HCT116 (cell line): ENCODE data around the gene MMP17. TPM values are rescaled to one million over a fixed set of nuclear protein-coding genes. Genes with fewer than 3 reads are reported as not detected.

Source experiments
- ATAC-seq: fragments of 200-7000 bp; cut with Tn5 transposase; 2 replicates; pipeline ENCODE4 v1.9.1; 2020; ENCODE audit warnings: mild to moderate bottlenecking, moderate library complexity
- BruUV-seq: library from RNA; stranded (reverse); fragments of 400-500 nt; replicated peaks from 2 replicates; lab custom pipeline; 2021; lab: Mats Ljungman, UMichigan
- CTCF ChIA-PET: fragments of 300-600 bp; sonication (Branson Sonifier 250); formaldehyde crosslinking; loops from one replicate; lab custom pipeline; 2021; ENCODE audit warnings: antibody characterized with exemption; lab: Charles Lee
- POLR2A ChIA-PET: fragments of 300-600, 350-600 bp; sonication (Branson Sonifier 250); formaldehyde crosslinking; loops from one replicate; lab custom pipeline; 2021; ENCODE audit warnings: antibody characterized with exemption; lab: Charles Lee
- RAD21 ChIA-PET, 2 experiments: fragments of 300-600 bp; sonication (Branson Sonifier 250); formaldehyde crosslinking; loops; one replicate each; lab custom pipeline; 2023; ENCODE audit warnings: low total read pairs in 2 of 2; ENCODE audit not compliant: uncharacterized antibody in 2 of 2, unreplicated experiment in 2 of 2, low non-redundant PET in 1 of 2; lab: Charles Lee
- DNase-seq: peaks from one replicate; pipeline ENCODE4 v3.0.0-alpha.2; 2010; ENCODE audit warnings: low read depth, low spot score
- H2AFZ ChIP-seq: fragments of 200-600 bp; shearing (Covaris generic), sonication (generic); 2 replicates; pipeline ENCODE4 v1.6.1; 2017; ENCODE audit warnings: low read depth, mixed run types, mixed read lengths, antibody characterized with exemption, low read length; ENCODE audit not compliant: poor library complexity, severe bottlenecking
- H3K27ac ChIP-seq: 2 replicates; pipeline ENCODE4 v1.5.1; 2012; ENCODE audit warnings: low read depth, low read length
- H3K27me3 ChIP-seq: fragments of 200-600 bp; sonication (generic); 2 replicates; pipeline ENCODE4 v1.6.1; 2016; ENCODE audit warnings: mixed run types, low read length, mixed read lengths; ENCODE audit not compliant: insufficient read depth
- H3K36me3 ChIP-seq, 2 experiments: fragments of 200-500 bp in 1 of 2; fragments of 200-600 bp in 1 of 2; sonication (Bioruptor generic) in 1 of 2; sonication (generic) in 1 of 2; 2 replicates each; pipeline versions ENCODE4 v1.5.1 to v1.6.1; 2014 to 2016; ENCODE audit warnings: low read length in 2 of 2, inconsistent platforms in 1 of 2, mixed read lengths in 1 of 2, mixed run types in 1 of 2; ENCODE audit not compliant: insufficient read depth in 2 of 2, control insufficient read depth in 1 of 2
- H3K4me1 ChIP-seq, 2 experiments: fragments of 200-600 bp in 1 of 2; sonication (generic) in 1 of 2; 2 replicates each; pipeline versions ENCODE4 v1.5.1 to v1.6.1; 2012 to 2017; ENCODE audit warnings: low read length in 2 of 2, inconsistent platforms in 1 of 2, mild to moderate bottlenecking in 1 of 2, mixed read lengths in 1 of 2, mixed run types in 1 of 2, moderate library complexity in 1 of 2; ENCODE audit not compliant: insufficient read depth in 2 of 2, control insufficient read depth in 1 of 2
- H3K4me2 ChIP-seq: fragments of 200-600 bp; sonication (generic); 2 replicates; pipeline ENCODE4 v1.6.1; 2017; ENCODE audit warnings: mixed run types, low read length, mixed read lengths
- H3K4me3 ChIP-seq, 2 experiments: fragments of 200-600 bp in 1 of 2; sonication (generic) in 1 of 2; replicated peaks in 1 of 2; 2 replicates each; pipeline ENCODE4 v1.5.1; 2011 to 2016; ENCODE audit warnings: low read length in 2 of 2, control low read depth in 1 of 2, low read depth in 1 of 2, mild to moderate bottlenecking in 1 of 2, mixed read lengths in 1 of 2, mixed run types in 1 of 2
- H3K79me2 ChIP-seq: fragments of 200-600 bp; sonication (generic); 2 replicates; pipeline ENCODE4 v1.6.1; 2017; ENCODE audit warnings: mild to moderate bottlenecking, mixed run types, low read length, moderate library complexity, mixed read lengths; ENCODE audit not compliant: insufficient read depth
- H3K9ac ChIP-seq: fragments of 200-600 bp; sonication (generic); 2 replicates; pipeline ENCODE4 v1.6.1; 2016; ENCODE audit warnings: low read length, mixed read lengths
- H3K9me2 ChIP-seq: fragments of 200-600 bp; sonication (generic), shearing (Covaris generic); 2 replicates; pipeline ENCODE4 v1.6.1; 2017; ENCODE audit warnings: mixed run types, mild to moderate bottlenecking, moderate library complexity; ENCODE audit not compliant: insufficient read depth
- H3K9me3 ChIP-seq, 2 experiments: fragments of 200-500 bp in 1 of 2; fragments of 200-600 bp in 1 of 2; sonication (Bioruptor generic) in 1 of 2; sonication (generic) in 1 of 2; 2 replicates each; pipeline ENCODE4 v1.6.1; 2014 to 2017; ENCODE audit warnings: low read length in 2 of 2, mixed read lengths in 2 of 2, inconsistent platforms in 1 of 2, low read depth in 1 of 2, mild to moderate bottlenecking in 1 of 2, mixed run types in 1 of 2, moderate library complexity in 1 of 2; ENCODE audit not compliant: control insufficient read depth in 1 of 2, insufficient read depth in 1 of 2
- H4K20me1 ChIP-seq: fragments of 200-600 bp; sonication (generic), shearing (Covaris generic); 2 replicates; pipeline ENCODE4 v1.6.1; 2017; ENCODE audit warnings: mixed run types, mild to moderate bottlenecking, moderate library complexity; ENCODE audit not compliant: insufficient read depth
- CBX3 ChIP-seq: IDR thresholded peaks from 2 replicates; pipeline ENCODE4 v1.6.1; 2012; ENCODE audit warnings: low read depth
- EGR1 ChIP-seq: IDR thresholded peaks from 2 replicates; pipeline ENCODE4 v1.6.1; 2012; ENCODE audit warnings: low read depth
- ELF1 ChIP-seq: IDR thresholded peaks from 2 replicates; pipeline ENCODE4 v1.6.1; 2012; ENCODE audit warnings: low read depth, borderline replicate concordance
- EZH2 ChIP-seq: fragments of 200-600 bp; sonication (generic); IDR thresholded peaks from 2 replicates; pipeline ENCODE4 v1.6.1; 2017; ENCODE audit warnings: antibody characterized with exemption, mixed run types
- EZH2phosphoT487 ChIP-seq: fragments of 200-600 bp; IDR thresholded peaks from 2 replicates; pipeline ENCODE4 v1.6.1; 2018; ENCODE audit warnings: antibody characterized with exemption, borderline replicate concordance
- JUND ChIP-seq: IDR thresholded peaks from 2 replicates; pipeline ENCODE4 v1.6.1; 2012
- SIN3A ChIP-seq: IDR thresholded peaks from 2 replicates; pipeline ENCODE4 v1.6.1; 2012; ENCODE audit warnings: low read depth
- SP1 ChIP-seq: IDR thresholded peaks from 2 replicates; pipeline ENCODE4 v1.6.1; 2012; ENCODE audit warnings: low read depth
- SRF ChIP-seq: IDR thresholded peaks from 2 replicates; pipeline ENCODE4 v1.6.1; 2012; ENCODE audit warnings: low read depth
- ZFX ChIP-seq: fragments of 450-650 bp; IDR thresholded peaks from 2 replicates; pipeline ENCODE4 v1.6.1; 2017
- ZNF274 ChIP-seq: fragments of 200-500 bp; sonication (Bioruptor generic); IDR thresholded peaks from 2 replicates; pipeline ENCODE4 v1.6.1; 2014; ENCODE audit warnings: mild to moderate bottlenecking, low read depth, low read length, inconsistent platforms
- intact Hi-C: fragments of 100-400 bp; cut with micrococcal nuclease; formaldehyde crosslinking; loops from 2 replicates; pipeline ENCODE4 v1.10.0; 2022
- total RNA-seq: library from RNA; stranded (reverse); gene quantifications from one replicate; pipeline ENCODE4 v1.2.1, GENCODE V29; 2021; ENCODE audit not compliant: unreplicated experiment
- TF ChIP-seq, protein P1 (sequence below): IDR thresholded peaks from 2 replicates; pipeline ENCODE4 v1.6.1; 2011; ENCODE audit warnings: mild to moderate bottlenecking, low read length, moderate library complexity; ENCODE audit not compliant: insufficient replicate concordance; ENCODE audit errors: extremely low read depth
- TF ChIP-seq, protein P2 (sequence below): IDR thresholded peaks from 2 replicates; pipeline ENCODE4 v1.6.1; 2012
- TF ChIP-seq, protein P3 (sequence below), 3 experiments: fragments of 200-600 bp in 1 of 3; sonication (generic) in 1 of 3; IDR thresholded peaks in 2 of 3; conservative IDR thresholded peaks in 1 of 3; 2 replicates each; pipeline ENCODE4 v1.5.1; 2012 to 2017; ENCODE audit warnings: low read depth in 2 of 3, low read length in 2 of 3, antibody characterized with exemption in 1 of 3, borderline replicate concordance in 1 of 3, control low read depth in 1 of 3, mild to moderate bottlenecking in 1 of 3, mixed read lengths in 1 of 3, mixed run types in 1 of 3, moderate library complexity in 1 of 3; ENCODE audit not compliant: insufficient read depth in 1 of 3
- TF ChIP-seq, protein P4 (sequence below): IDR thresholded peaks from 2 replicates; pipeline ENCODE4 v1.6.1; 2012

The MMP17 gene
- total RNA-seq, 1 experiment from 2014 or later = 14.3 TPM

DNA sequence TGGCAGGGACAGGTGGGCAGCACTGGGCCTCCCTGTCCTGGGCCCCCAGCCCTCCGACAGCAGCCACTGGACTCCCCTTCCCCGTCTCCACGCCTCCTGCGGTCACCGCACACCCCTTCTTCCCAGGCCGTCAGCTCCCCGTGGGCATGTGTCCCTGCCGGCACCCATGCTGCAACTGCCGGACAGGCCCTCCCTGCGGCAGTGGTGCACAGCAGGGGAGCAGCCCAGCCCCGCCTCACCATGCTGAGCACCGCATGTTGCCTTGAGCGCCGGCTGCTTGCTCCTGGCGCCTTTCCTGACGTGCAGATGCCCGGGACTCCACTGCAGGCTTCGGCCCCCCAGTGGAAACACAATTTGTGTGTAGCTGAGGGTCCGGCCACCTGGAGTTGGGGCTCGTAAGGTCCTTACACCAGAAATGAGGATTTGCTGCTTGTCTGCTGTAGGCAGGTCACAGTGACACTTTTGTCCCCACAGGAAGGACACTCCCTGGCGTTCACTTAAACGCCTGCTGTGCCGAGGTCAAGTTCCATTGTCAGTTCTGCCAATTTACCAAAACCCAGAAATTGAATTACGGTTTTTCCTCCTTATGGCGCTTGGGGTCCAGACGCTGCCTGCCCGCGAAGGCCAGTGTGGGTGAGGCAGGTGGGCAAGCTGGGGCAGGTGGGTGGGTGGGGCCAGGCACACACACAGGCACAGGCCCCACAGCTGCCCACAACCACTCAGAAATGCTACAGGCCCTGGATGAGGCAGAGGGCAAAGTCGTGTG lies 28.2 kb upstream of the MMP17 start:
- no peaks in the 10 kb centered on the region for H3K9me3 ChIP-seq
- H3K4me1 ChIP-seq = peaks cover 5 to 8% of the 10 kb centered on the region in 2 experiments; a peak in 3 of 4 replicates
- no peak overlapping the region for H2AFZ ChIP-seq
- H3K27me3 ChIP-seq = no peaks in the 10 kb centered on the region
- H3K4me3 ChIP-seq = no peak overlapping the region
- H3K27ac ChIP-seq = no peak overlapping the region
- no peaks in the 10 kb centered on the region for H3K9me2 ChIP-seq
- no peaks in the 10 kb centered on the region for H4K20me1 ChIP-seq
- RAD21 ChIA-PET = no interaction called here
- TF ChIP-seq ZFX (no peak), EZH2phosphoT487 (no peak), CBX3 (no peak), SIN3A (no peak)
- TF ChIP-seq, protein P1, sequence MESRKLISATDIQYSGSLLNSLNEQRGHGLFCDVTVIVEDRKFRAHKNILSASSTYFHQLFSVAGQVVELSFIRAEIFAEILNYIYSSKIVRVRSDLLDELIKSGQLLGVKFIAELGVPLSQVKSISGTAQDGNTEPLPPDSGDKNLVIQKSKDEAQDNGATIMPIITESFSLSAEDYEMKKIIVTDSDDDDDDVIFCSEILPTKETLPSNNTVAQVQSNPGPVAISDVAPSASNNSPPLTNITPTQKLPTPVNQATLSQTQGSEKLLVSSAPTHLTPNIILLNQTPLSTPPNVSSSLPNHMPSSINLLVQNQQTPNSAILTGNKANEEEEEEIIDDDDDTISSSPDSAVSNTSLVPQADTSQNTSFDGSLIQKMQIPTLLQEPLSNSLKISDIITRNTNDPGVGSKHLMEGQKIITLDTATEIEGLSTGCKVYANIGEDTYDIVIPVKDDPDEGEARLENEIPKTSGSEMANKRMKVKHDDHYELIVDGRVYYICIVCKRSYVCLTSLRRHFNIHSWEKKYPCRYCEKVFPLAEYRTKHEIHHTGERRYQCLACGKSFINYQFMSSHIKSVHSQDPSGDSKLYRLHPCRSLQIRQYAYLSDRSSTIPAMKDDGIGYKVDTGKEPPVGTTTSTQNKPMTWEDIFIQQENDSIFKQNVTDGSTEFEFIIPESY = no peak
- TF ChIP-seq, all 23 proteins: peak for 0
- ATAC-seq (no peak), DNase-seq (no peak)
- ChIA-PET POLR2A (no interaction called here), CTCF (no interaction called here)
- intact Hi-C loops = no loop called here
- Histone ChIP-seq H3K9ac (no peak overlapping the region), H3K36me3 (peaks cover 9 to 22% of the 10 kb centered on the region in 2 experiments; a peak in 3 of 4 replicates), H3K79me2 (no peaks in the 10 kb centered on the region), H3K4me2 (no peak overlapping the region)
- no TSS peak for BruUV-seq

DNA sequence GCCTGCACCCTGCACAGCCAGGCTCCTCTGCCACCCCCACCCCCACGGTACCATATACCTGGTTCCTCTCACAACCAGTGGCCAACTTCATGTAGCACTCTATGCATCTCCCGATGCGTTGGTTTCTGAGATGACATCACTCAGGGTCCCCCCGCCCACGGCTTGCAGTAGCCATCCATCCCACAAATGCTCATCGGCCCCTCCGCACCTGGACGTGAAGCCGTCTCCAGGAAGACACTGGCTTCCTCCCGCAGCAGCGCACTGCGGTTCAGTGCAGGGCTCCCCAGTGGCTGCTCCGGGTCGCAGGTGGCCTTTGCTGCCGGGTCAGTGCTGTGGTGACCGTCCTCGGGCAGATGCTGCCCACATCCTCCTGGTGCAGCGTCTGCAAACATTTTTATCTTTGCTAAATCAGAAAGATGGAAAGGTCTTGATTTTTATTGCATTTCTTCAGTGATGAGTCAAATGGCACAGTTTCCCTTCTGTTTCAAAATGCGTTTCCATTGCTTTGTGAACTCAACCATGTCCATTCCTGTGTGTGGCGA lies 27.5 kb upstream of the MMP17 start:
- peaks cover 5 to 8% of the 10 kb centered on the region in 2 experiments; a peak in 3 of 4 replicates for H3K4me1 ChIP-seq
- no peaks in the 10 kb centered on the region for H3K79me2 ChIP-seq
- no peaks in the 10 kb centered on the region for H3K27me3 ChIP-seq
- no peaks in the 10 kb centered on the region for H3K9me3 ChIP-seq
- H3K9ac ChIP-seq = no peak overlapping the region
- H3K27ac ChIP-seq = no peak overlapping the region
- DNase-seq = no peak
- intact Hi-C loops = no loop called here
- H4K20me1 ChIP-seq = no peaks in the 10 kb centered on the region
- H3K9me2 ChIP-seq = no peaks in the 10 kb centered on the region
- no TSS peak for BruUV-seq
- H3K4me3 ChIP-seq = no peak overlapping the region
- CTCF ChIA-PET = no interaction called here
- no peak overlapping the region for H2AFZ ChIP-seq
- no peak overlapping the region for H3K4me2 ChIP-seq
- ATAC-seq = no peak
- POLR2A ChIA-PET = no interaction called here
- RAD21 ChIA-PET = no interaction called here
- H3K36me3 ChIP-seq = peaks cover 9 to 17% of the 10 kb centered on the region in 2 experiments; a peak in 3 of 4 replicates
- TF ChIP-seq, protein P2, sequence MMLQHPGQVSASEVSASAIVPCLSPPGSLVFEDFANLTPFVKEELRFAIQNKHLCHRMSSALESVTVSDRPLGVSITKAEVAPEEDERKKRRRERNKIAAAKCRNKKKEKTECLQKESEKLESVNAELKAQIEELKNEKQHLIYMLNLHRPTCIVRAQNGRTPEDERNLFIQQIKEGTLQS = no peak
- TF ChIP-seq SRF (no peak), EZH2phosphoT487 (no peak), ZNF274 (no peak), JUND (no peak), ELF1 (no peak), CBX3 (no peak), EGR1 (no peak), SP1 (no peak), EZH2 (no peak), SIN3A (no peak)
- TF ChIP-seq, protein P3, sequence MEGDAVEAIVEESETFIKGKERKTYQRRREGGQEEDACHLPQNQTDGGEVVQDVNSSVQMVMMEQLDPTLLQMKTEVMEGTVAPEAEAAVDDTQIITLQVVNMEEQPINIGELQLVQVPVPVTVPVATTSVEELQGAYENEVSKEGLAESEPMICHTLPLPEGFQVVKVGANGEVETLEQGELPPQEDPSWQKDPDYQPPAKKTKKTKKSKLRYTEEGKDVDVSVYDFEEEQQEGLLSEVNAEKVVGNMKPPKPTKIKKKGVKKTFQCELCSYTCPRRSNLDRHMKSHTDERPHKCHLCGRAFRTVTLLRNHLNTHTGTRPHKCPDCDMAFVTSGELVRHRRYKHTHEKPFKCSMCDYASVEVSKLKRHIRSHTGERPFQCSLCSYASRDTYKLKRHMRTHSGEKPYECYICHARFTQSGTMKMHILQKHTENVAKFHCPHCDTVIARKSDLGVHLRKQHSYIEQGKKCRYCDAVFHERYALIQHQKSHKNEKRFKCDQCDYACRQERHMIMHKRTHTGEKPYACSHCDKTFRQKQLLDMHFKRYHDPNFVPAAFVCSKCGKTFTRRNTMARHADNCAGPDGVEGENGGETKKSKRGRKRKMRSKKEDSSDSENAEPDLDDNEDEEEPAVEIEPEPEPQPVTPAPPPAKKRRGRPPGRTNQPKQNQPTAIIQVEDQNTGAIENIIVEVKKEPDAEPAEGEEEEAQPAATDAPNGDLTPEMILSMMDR (IDR thresholded peaks at IDR 0.05 in 2 of 3, conservative IDR thresholded peaks at IDR 0.05 in 1 of 3; ENCODE audit: borderline replicate concordance in 1 of 3, insufficient read depth in 1 of 3, low read depth in 2 of 3, low read length in 2 of 3) = no peak
- TF ChIP-seq, protein P4, sequence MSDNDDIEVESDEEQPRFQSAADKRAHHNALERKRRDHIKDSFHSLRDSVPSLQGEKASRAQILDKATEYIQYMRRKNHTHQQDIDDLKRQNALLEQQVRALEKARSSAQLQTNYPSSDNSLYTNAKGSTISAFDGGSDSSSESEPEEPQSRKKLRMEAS = no peak
